Measurements from ENCODE around the gene GRK1.

DNA sequence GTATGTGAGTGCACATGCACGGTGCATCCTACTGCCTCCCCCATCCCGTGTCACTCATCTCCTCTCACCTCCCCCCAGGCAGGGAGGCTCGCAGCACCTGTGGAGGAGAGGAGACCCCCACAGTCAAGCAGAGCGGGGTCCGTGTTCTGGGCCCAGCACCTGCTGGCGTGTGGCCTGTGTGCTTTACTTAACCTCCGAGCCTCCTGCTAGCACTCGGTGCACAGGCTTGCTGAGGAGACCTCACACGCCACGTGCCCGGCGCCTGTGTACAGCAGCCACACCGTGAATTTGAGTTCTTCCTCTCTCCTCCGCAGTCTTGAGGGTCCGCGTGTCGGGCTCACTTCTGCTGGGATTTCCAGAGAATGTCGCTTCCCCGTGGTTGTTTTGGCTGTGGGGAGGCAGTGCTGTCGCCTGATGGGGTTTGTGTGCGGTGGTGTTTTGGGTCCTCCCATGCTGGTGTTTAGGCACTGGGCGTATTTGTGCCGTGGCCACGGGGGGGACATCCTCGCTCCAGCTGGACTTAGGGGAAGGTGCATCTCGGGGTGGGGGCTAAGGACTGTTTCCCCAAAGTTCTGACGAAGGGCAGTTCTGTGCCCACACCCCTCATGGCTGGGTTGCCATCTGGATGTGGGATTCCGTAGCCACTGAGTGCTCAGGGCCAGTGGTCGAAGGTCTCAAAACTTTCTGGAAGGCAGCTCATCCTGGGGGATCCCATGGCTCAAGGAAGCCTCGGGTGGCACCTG, 57.2 kb downstream of the GRK1 start:
- TF ChIP-seq EZH2 (IDR thresholded peaks at IDR 0.05; ENCODE audit: insufficient read depth, poor library complexity, severe bottlenecking): no peak
- TF ChIP-seq EZH2phosphoT487 (IDR thresholded peaks at IDR 0.05; ENCODE audit: insufficient read depth, low read depth): no peak
